ENCODE data around the gene ELFN1. TPM values are rescaled to one million over a fixed set of nuclear protein-coding genes. Genes with fewer than 3 reads are reported as not detected.

ELFN1 gene
- total RNA-seq, 4 donors from 2014 or later = 0.12 to 1.0 (median 0.46) TPM

- peaks cover 0 to 23% of the 10 kb centered on the region in 2 donors for H3K4me1 ChIP-seq
- no peak overlapping the region for H3K27ac ChIP-seq
- peaks cover 18 to 38% (median 30%) of the 10 kb centered on the region in 3 donors for H3K27me3 ChIP-seq
- in situ Hi-C loops (cut with MboI; ENCODE audit: low sequenced_read_pairs in 4 of 4) (loop anchor here in 1 of 4 donors (25.0 kb wide), 1 partner anchor 550 kb away; no protein-coding TSS in a partner anchor), intact Hi-C loops (cut with DNase I; ENCODE audit: low total_unique reads) (no loop called here)
- no peaks in the 10 kb centered on the region for H3K9me3 ChIP-seq
- DNase-seq (no peak), ATAC-seq (no peak)
- H3K4me3 ChIP-seq = no peak overlapping the region
- TF ChIP-seq CTCF (IDR thresholded peaks at IDR 0.05 in 4 of 5, conservative IDR thresholded peaks at IDR 0.05 in 1 of 5) = no peak
- no peak for TF ChIP-seq POLR2A (IDR thresholded peaks at IDR 0.05)
- no peaks in the 10 kb centered on the region for H3K36me3 ChIP-seq
Observed at GRCh38 chr7:1662101-1662500, 8.0 kb upstream of the ELFN1 start.

- no peaks in the 10 kb centered on the region for H3K36me3 ChIP-seq
- peaks cover 0 to 26% of the 10 kb centered on the region in 2 donors for H3K4me1 ChIP-seq
- TF ChIP-seq POLR2A (IDR thresholded peaks at IDR 0.05) = no peak
- no peak for TF ChIP-seq CTCF (IDR thresholded peaks at IDR 0.05 in 4 of 5, conservative IDR thresholded peaks at IDR 0.05 in 1 of 5)
- H3K27me3 ChIP-seq = peaks cover 22 to 43% (median 36%) of the 10 kb centered on the region in 3 donors
- H3K27ac ChIP-seq = no peak overlapping the region
- in situ Hi-C loops (cut with MboI; ENCODE audit: low sequenced_read_pairs in 4 of 4) (loop anchor here in 1 of 4 donors (25.0 kb wide), 1 partner anchor 550 kb away; no protein-coding TSS in a partner anchor), intact Hi-C loops (cut with DNase I; ENCODE audit: low total_unique reads) (no loop called here)
- no peaks in the 10 kb centered on the region for H3K9me3 ChIP-seq
- H3K4me3 ChIP-seq = no peak overlapping the region
- DNase-seq (no peak), ATAC-seq (no peak)
Observed at GRCh38 chr7:1662767-1663166, 7.3 kb upstream of the ELFN1 start.

GRCh38 chr7:1663223-1663622 is 6.9 kb upstream of the ELFN1 start:
- intact Hi-C loops (cut with DNase I; ENCODE audit: low total_unique reads) = no loop called here
- TF ChIP-seq CTCF (IDR thresholded peaks at IDR 0.05 in 4 of 5, conservative IDR thresholded peaks at IDR 0.05 in 1 of 5) (no peak), POLR2A (IDR thresholded peaks at IDR 0.05) (no peak)
- in situ Hi-C loops (cut with MboI; ENCODE audit: low sequenced_read_pairs in 4 of 4) = loop anchor here in 1 of 4 donors (25.0 kb wide), 1 partner anchor 549 kb away; no protein-coding TSS in a partner anchor
- peaks cover 25 to 48% (median 39%) of the 10 kb centered on the region in 3 donors for H3K27me3 ChIP-seq
- DNase-seq (peak in 1 of 2 donors; percentile 1), ATAC-seq (no peak)
- peaks cover 0 to 26% of the 10 kb centered on the region in 2 donors for H3K4me1 ChIP-seq
- no peak overlapping the region for H3K4me3 ChIP-seq
- no peaks in the 10 kb centered on the region for H3K36me3 ChIP-seq
- no peaks in the 10 kb centered on the region for H3K9me3 ChIP-seq
- no peak overlapping the region for H3K27ac ChIP-seq

- in situ Hi-C loops (cut with MboI; ENCODE audit: low sequenced_read_pairs in 4 of 4) = loop anchor here in 1 of 4 donors (25.0 kb wide), 1 partner anchor 548 kb away; no protein-coding TSS in a partner anchor
- ATAC-seq = no peak
Observed at GRCh38 chr7:1663857-1664651, 6.0 kb upstream of the ELFN1 start.

More at GRCh38 chr7:1663857-1664651, 6.0 kb upstream of the ELFN1 start:
- no peak for TF ChIP-seq CTCF (IDR thresholded peaks at IDR 0.05 in 4 of 5, conservative IDR thresholded peaks at IDR 0.05 in 1 of 5)
- no peak for TF ChIP-seq POLR2A (IDR thresholded peaks at IDR 0.05)
- Histone ChIP-seq H3K27me3 (peaks cover 33 to 54% (median 48%) of the 10 kb centered on the region in 3 donors), H3K9me3 (no peaks in the 10 kb centered on the region), H3K4me1 (peaks cover 0 to 26% of the 10 kb centered on the region in 2 donors), H3K27ac (no peak overlapping the region), H3K36me3 (no peaks in the 10 kb centered on the region), H3K4me3 (peak overlapping the region; percentile 59 to 80 (median 63))
- intact Hi-C loops (cut with DNase I; ENCODE audit: low total_unique reads) = loop anchor here (1.0 to 2.0 kb wide), 2 partner anchors 94 to 545 kb away; no protein-coding TSS in a partner anchor
- DNase-seq = peak in 1 of 2 donors; percentile 3

All from gastrocnemius medialis (tissue), 4 donors.